Esophagus (tissue), 2 donors: Measurements from ENCODE around the gene SHROOM3. TPM values are rescaled to one million over a fixed set of nuclear protein-coding genes. Genes with fewer than 3 reads are reported as not detected.

Source experiments
- H3K27ac ChIP-seq, 2 donors: one replicate each; pipeline ENCODE4 v1.5.1; 2013; ENCODE audit warnings: low read depth in 2 of 2, mild to moderate bottlenecking in 2 of 2, inconsistent platforms in 1 of 2, low read length in 1 of 2, moderate library complexity in 1 of 2
- H3K27me3 ChIP-seq, 2 donors: one replicate each; pipeline ENCODE4 v1.6.1; 2013; ENCODE audit warnings: low read length in 2 of 2, control low read depth in 1 of 2, mild to moderate bottlenecking in 1 of 2; ENCODE audit not compliant: insufficient read depth in 2 of 2, control insufficient read depth in 1 of 2
- H3K36me3 ChIP-seq, 2 donors: one replicate each; pipeline ENCODE4 v1.6.1; 2013; ENCODE audit warnings: low read length in 1 of 2; ENCODE audit not compliant: control insufficient read depth in 2 of 2, insufficient read depth in 2 of 2
- H3K4me1 ChIP-seq, 2 donors: one replicate each; pipeline ENCODE4 v1.6.1; 2013; ENCODE audit warnings: low read length in 1 of 2; ENCODE audit not compliant: control insufficient read depth in 2 of 2, insufficient read depth in 2 of 2
- H3K4me3 ChIP-seq, 2 donors: one replicate each; pipeline ENCODE4 v1.5.1; 2013; ENCODE audit warnings: low read length in 2 of 2, mild to moderate bottlenecking in 2 of 2, low read depth in 1 of 2, moderate library complexity in 1 of 2
- H3K9me3 ChIP-seq, 2 donors: one replicate each; pipeline ENCODE4 v1.6.1; 2013; ENCODE audit warnings: mild to moderate bottlenecking in 2 of 2, low read depth in 1 of 2, low read length in 1 of 2, moderate library complexity in 1 of 2; ENCODE audit not compliant: control insufficient read depth in 2 of 2, insufficient read depth in 1 of 2
- WGBS, 2 donors: extraction: QIAGEN DNeasy Blood & Tissue Kit; methylation state at CpG; one replicate each; pipeline ENCODE4 v1.1.7; 2013; 5-methylcytosine and 5-hydroxymethylcytosine counted together
- polyA plus RNA-seq, 2 donors: library from polyadenylated mRNA; stranded (reverse); fragments of 200-250 nt; gene quantifications; one replicate each; pipeline ENCODE4 v1.2.3, GENCODE V29; 2013
- donor health status: healthy with polysubstance abuse.
- donor health status: Bipolar disorder and iron deficiency.

Gene SHROOM3
- polyA plus RNA-seq, 2 donors, result 14.2 to 15.3 TPM

GRCh38 chr4:76687746-76688448 is 252.9 kb downstream of the SHROOM3 start:
- no peaks in the 10 kb centered on the region for H3K4me1 ChIP-seq
- WGBS, 2 donors, result 62 to 69% methylated on average over 5 of the region's 5 CpGs
- no peaks in the 10 kb centered on the region for H3K36me3 ChIP-seq
- H3K4me3 ChIP-seq, result no peak overlapping the region
- no peaks in the 10 kb centered on the region for H3K27me3 ChIP-seq
- no peaks in the 10 kb centered on the region for H3K9me3 ChIP-seq
- no peak overlapping the region for H3K27ac ChIP-seq

- H3K4me3 ChIP-seq, result peak overlapping the region; percentile 63 to 72
Observed at GRCh38 chr4:76688619-76689144, 253.7 kb downstream of the SHROOM3 start.

DNA sequence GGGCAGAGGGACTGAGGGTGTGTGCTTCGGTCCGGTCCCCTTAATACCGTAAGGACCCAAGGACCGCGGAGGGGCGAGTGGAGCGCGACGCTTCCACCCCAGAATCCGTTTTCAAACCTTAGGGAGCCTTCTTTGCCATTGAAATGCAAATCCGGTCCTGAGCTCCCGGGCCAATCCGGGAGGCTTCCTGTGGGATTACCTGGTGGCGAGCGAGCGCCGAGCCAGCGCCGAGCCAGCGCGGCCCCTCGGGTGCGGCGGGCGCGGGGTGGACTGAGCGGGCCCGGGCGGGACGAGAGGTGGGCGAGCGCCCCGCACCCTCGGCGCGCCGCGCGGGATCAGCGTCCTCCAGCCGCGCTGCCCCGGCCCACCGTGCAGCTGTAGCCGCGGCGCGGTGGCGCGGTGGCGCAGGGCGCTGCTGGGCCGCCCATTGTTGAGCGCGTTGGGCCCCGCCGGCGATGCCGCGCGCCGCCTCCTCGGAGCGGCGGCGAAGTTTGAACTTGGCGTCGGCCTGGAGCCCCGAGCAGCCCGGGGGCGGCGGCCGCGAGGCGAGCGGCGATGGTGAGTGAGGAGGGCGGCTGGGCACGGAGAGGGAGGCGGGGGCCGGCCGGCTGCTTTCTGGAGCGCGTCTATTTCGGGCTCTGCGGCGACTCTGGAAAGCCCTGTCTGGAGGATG is 254.3 kb downstream of the SHROOM3 start:
- no peaks in the 10 kb centered on the region for H3K27me3 ChIP-seq
- no peaks in the 10 kb centered on the region for H3K9me3 ChIP-seq
- no peaks in the 10 kb centered on the region for H3K4me1 ChIP-seq
- no peaks in the 10 kb centered on the region for H3K36me3 ChIP-seq
- H3K27ac ChIP-seq, result peak overlapping the region; percentile 65 to 67
- WGBS, 2 donors, result 1 to 2% methylated on average over 65 to 87 of the region's 87 CpGs
- H3K4me3 ChIP-seq, result peak overlapping the region; percentile 63 to 72

More at GRCh38 chr4:76688619-76689144, 253.7 kb downstream of the SHROOM3 start:
- peak overlapping the region; percentile 65 to 67 for H3K27ac ChIP-seq
- no peaks in the 10 kb centered on the region for H3K36me3 ChIP-seq
- 20 to 21% methylated on average over 13 of the region's 13 CpGs for WGBS, 2 donors
- no peaks in the 10 kb centered on the region for H3K9me3 ChIP-seq
- H3K4me1 ChIP-seq, result no peaks in the 10 kb centered on the region
- no peaks in the 10 kb centered on the region for H3K27me3 ChIP-seq

- Histone ChIP-seq H3K9me3 (no peaks in the 10 kb centered on the region), H3K36me3 (no peaks in the 10 kb centered on the region), H3K27me3 (no peaks in the 10 kb centered on the region), H3K4me1 (no peaks in the 10 kb centered on the region), H3K27ac (peak overlapping the region in 1 of 2 donors; percentile 7), H3K4me3 (peak overlapping the region; percentile 63 to 72)
- WGBS, 2 donors, result 16% methylated on average over 12 of the region's 12 CpGs
Observed at GRCh38 chr4:76690011-76690905, 255.2 kb downstream of the SHROOM3 start.

- Histone ChIP-seq H3K4me1 (no peaks in the 10 kb centered on the region), H3K36me3 (no peaks in the 10 kb centered on the region), H3K27me3 (no peaks in the 10 kb centered on the region), H3K9me3 (no peaks in the 10 kb centered on the region), H3K4me3 (no peak overlapping the region), H3K27ac (no peak overlapping the region)
- 72% methylated on average over 1 of the region's 1 CpG for WGBS, 2 donors
Observed at GRCh38 chr4:76690906-76691275, 255.9 kb downstream of the SHROOM3 start.

- H3K27me3 ChIP-seq, result no peaks in the 10 kb centered on the region
- H3K9me3 ChIP-seq, result no peaks in the 10 kb centered on the region
- H3K4me3 ChIP-seq, result no peak overlapping the region
- H3K36me3 ChIP-seq, result no peaks in the 10 kb centered on the region
- H3K4me1 ChIP-seq, result no peaks in the 10 kb centered on the region
- WGBS, 2 donors, result 65 to 76% methylated on average over 5 of the region's 5 CpGs
- peak overlapping the region; percentile 33 to 51 for H3K27ac ChIP-seq
Observed at GRCh38 chr4:76691807-76692582, 257.0 kb downstream of the SHROOM3 start.

GRCh38 chr4:76692761-76693160 is 257.7 kb downstream of the SHROOM3 start:
- no peak overlapping the region for H3K27ac ChIP-seq
- H3K9me3 ChIP-seq, result no peaks in the 10 kb centered on the region
- H3K36me3 ChIP-seq, result no peaks in the 10 kb centered on the region
- 85 to 87% methylated on average over 2 of the region's 2 CpGs for WGBS, 2 donors
- no peaks in the 10 kb centered on the region for H3K27me3 ChIP-seq
- no peak overlapping the region for H3K4me3 ChIP-seq
- H3K4me1 ChIP-seq, result no peaks in the 10 kb centered on the region

DNA sequence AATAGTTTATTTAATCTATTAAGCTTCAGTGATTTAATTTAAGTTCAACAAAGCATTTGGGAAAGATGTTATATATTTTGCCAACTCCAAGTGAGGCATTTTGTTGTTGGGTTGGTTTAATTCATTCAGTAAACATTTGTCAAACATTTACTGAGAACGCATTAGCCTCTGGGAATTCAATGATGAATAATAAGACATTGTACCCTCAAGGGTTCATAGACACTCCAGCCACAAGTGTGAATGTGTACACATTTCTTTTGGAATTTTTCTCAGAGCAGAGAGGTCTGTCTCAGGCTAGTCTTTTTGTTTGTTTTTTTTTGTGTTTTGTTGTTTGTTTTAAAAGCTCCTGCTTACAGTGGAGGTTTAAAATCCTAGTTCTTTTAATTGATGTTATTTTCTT is 259.0 kb downstream of the SHROOM3 start:
- Histone ChIP-seq H3K4me3 (no peak overlapping the region), H3K27me3 (no peaks in the 10 kb centered on the region), H3K4me1 (no peaks in the 10 kb centered on the region), H3K27ac (no peak overlapping the region), H3K36me3 (no peaks in the 10 kb centered on the region), H3K9me3 (no peaks in the 10 kb centered on the region)
- WGBS, 2 donors, result 53 to 88% methylated on average over 1 of the region's 1 CpG

DNA sequence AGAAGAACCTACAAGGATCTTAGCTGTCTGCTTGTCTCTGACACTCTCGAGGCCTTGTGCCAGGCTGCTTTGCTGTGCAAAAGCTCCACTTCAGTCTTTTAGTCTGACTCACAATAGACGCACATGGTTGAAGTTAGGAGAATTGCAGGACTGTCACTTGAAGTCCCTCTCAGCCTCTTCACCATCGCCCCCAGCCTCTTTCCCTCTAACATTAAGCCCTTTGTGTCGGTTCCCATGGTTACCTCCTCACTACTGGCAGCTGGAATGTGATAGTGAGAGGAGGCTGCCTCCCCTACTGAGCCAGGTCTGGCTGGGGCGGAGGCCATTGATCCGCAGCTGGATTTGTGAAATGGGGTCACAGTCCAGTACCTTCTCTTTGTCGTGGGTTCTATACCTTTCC is 261.1 kb downstream of the SHROOM3 start:
- Histone ChIP-seq H3K36me3 (no peaks in the 10 kb centered on the region), H3K4me3 (no peak overlapping the region), H3K27me3 (no peaks in the 10 kb centered on the region), H3K9me3 (no peaks in the 10 kb centered on the region), H3K4me1 (peaks cover 2 to 3% of the 10 kb centered on the region in 2 donors), H3K27ac (no peak overlapping the region)
- WGBS, 2 donors, result 70 to 73% methylated on average over 7 of the region's 7 CpGs
